ENCODE data around the gene TADA3.

TADA3 gene

DNA sequence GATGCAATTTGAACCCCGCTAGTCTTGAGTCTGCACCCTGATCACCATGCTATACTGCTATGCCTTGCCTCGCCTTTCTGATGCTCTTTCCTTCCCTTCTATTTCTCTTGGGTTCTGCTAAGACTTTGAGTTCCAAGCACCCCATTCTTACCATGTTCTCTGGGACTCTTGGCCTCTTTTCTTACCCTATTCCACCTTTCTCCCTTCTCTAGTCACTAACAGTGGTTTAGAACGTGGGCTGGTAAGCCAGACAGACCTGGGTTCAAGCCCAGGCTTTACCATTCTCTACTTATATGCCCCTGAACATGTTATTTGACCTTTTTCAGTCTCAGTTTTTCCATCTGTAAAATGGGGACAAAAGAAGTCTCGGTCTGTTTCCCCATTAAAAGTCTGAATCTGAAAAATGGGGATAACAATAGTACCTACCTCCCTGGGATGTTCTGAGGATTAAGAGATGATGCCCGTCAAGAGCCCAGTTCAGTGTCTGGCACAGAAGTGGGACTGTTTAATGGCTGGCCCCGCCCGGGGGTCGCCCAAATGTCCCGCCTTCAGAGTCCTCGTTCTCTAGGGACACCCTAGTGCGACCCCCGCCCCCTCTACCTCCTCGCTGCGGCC lies 376 bp downstream of the TADA3 start:
- no peak for DNase-seq (ENCODE audit: insufficient read length)
- TF ChIP-seq TAF1 (IDR thresholded peaks at IDR 0.05; ENCODE audit: borderline replicate concordance, low read depth, low read length) (no peak), POLR2A (IDR thresholded peaks at IDR 0.05; ENCODE audit: low read depth, low read length) (no peak; the same call in none of the 2 replicates), POLR2AphosphoS5 (IDR thresholded peaks at IDR 0.05; ENCODE audit: low read depth, low read length) (no peak)
- no peak for FAIRE-seq

DNA sequence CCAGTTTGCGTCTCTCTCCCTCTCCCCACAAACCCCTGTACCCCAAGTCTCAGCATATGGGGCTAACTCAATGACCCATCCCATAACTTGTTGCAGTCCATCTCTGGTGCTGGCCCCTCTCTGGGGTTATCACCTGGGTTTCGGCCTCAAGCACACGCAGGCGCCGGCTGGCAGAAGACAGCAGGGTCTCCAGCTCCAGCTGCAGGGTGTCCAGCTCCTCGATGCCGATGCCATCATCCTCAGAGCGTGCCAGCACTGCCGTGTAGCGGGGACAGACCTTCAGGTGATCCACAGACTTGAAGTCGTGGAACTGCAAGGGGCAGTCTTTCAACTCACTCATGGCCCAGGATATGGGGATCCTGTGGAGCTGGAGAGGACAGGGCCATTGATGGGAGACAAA lies 1.1 kb downstream of the TADA3 start:
- no peak for TF ChIP-seq TAF1 (IDR thresholded peaks at IDR 0.05; ENCODE audit: borderline replicate concordance, low read depth, low read length)
- TF ChIP-seq POLR2AphosphoS5 (IDR thresholded peaks at IDR 0.05; ENCODE audit: low read depth, low read length) = no peak
- TF ChIP-seq POLR2A (IDR thresholded peaks at IDR 0.05; ENCODE audit: low read depth, low read length) = peak; percentile 16; the same call in 1 of the 2 replicates
- FAIRE-seq (no peak), DNase-seq (ENCODE audit: insufficient read length) (no peak)

DNA sequence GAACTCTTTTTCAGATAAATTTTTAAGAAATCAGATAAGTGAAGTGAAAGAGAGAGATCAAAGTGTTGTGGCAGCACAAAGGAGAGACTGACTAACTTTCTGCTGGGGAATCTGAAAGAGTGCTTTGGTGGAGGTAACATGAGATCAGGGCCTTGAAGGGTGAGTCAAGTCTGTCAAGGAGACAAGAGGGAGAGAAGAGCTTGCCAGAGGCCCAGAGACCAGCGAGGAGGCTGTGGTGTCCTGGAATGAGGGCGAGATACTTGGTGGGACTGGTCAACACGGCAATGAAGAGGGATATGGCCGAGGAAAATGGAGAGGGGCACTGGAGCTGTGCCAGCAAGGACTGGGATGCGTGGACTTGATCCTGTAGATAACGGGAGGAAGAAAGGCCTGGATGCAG lies 4.6 kb downstream of the TADA3 start:
- DNase-seq (ENCODE audit: insufficient read length) = no peak
- no peak for TF ChIP-seq POLR2A (IDR thresholded peaks at IDR 0.05; ENCODE audit: low read depth, low read length)
- no peak for TF ChIP-seq TAF1 (IDR thresholded peaks at IDR 0.05; ENCODE audit: borderline replicate concordance, low read depth, low read length)
- TF ChIP-seq POLR2AphosphoS5 (IDR thresholded peaks at IDR 0.05; ENCODE audit: low read depth, low read length) = no peak
- FAIRE-seq = no peak

DNA sequence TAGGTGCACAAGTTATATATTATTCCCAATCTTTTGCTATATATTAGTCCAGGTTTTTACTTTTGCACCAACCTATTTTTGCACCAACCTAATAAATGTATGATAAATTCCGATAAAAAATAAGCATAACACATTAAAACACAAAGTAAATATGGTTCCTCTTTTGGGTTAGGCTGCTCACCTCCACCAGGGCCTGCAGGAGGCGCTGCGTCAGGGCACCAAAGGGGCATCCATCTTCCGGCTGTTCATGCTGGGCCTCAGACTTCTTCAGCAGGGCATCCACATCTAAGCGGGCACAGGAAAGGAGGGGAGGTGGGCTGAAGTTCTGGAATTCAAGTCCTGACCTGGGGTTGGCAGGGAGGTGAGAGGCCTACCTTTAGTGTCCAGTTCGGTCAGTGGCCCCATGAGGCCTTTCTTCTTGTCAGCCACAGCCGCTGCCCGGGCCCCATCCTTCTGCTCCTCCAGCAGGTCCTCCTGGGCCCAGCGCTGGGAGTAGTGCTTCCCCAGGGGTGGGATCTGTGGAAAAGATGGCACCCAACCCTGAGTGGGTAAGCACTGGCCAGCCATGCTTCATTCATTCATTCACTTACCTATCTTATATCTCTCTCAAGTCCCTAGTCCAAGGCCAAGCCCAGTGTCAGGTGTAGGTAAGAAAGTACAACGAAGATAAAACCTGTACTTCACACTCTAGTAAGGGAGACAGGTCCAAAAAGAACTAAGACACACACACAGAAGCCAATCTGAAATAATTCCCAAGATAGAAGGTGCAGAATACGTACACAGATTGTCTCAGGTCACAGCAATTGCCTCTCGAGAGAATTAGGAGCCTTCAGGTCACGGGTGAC lies 5.2 kb downstream of the TADA3 start:
- no peak for TF ChIP-seq POLR2AphosphoS5 (IDR thresholded peaks at IDR 0.05; ENCODE audit: low read depth, low read length)
- TF ChIP-seq POLR2A (IDR thresholded peaks at IDR 0.05; ENCODE audit: low read depth, low read length) = no peak
- TF ChIP-seq TAF1 (IDR thresholded peaks at IDR 0.05; ENCODE audit: borderline replicate concordance, low read depth, low read length) = no peak
- FAIRE-seq (no peak), DNase-seq (ENCODE audit: insufficient read length) (no peak)

DNA sequence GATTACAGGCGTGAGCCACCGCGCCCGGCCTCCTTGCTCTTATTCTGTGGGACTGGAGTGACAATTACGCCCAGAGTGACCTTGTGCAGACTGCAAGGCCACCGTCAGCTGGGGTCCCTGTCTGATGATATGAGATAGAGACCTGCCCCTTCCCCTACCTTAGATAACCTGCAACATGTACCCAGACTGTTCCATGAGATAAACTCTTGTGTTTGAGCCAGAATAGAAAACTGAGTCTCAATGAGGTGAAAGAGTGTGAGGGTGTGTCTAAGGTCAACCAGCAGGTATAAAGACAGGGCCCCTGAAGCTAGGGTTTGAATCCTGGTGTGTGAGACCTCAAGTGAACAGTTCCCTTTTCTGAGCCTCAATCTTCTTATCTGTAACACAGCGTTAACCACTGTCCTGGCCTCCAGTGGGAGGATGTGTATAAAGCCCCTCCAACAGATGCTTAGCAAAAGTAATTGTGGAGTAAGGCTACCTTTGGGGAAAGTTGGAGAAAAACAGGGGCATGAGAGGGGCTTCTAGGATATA lies 6.0 kb downstream of the TADA3 start:
- no peak for DNase-seq (ENCODE audit: insufficient read length)
- FAIRE-seq = no peak

DNA sequence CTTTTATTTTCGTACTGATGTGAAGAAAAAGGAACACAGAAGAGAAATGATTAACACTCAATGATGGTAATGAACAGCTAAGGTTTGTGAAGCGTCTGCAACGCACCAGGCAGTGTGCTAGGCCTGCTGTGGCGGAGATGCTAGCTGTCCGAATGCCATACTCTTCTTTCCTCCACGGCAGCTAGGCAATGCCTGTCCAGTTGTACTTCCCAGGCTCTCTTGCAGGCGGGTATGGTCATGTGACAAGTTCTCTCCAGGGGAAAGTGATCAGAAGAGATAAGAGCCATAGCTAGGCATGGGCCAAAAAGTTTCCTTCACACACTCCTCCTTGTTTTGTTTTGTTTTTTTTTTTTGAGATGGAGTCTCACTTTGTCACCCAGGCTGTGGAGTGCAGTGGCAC lies 6.7 kb downstream of the TADA3 start:
- FAIRE-seq (no peak), DNase-seq (ENCODE audit: insufficient read length) (no peak)
- no peak for TF ChIP-seq POLR2AphosphoS5 (IDR thresholded peaks at IDR 0.05; ENCODE audit: low read depth, low read length)
- no peak for TF ChIP-seq TAF1 (IDR thresholded peaks at IDR 0.05; ENCODE audit: borderline replicate concordance, low read depth, low read length)
- TF ChIP-seq POLR2A (IDR thresholded peaks at IDR 0.05; ENCODE audit: low read depth, low read length) = no peak

More for the DNA sequence above, 6.0 kb downstream of the TADA3 start:
- TF ChIP-seq POLR2A (IDR thresholded peaks at IDR 0.05; ENCODE audit: low read depth, low read length) (no peak), TAF1 (IDR thresholded peaks at IDR 0.05; ENCODE audit: borderline replicate concordance, low read depth, low read length) (no peak), POLR2AphosphoS5 (IDR thresholded peaks at IDR 0.05; ENCODE audit: low read depth, low read length) (no peak)

DNA sequence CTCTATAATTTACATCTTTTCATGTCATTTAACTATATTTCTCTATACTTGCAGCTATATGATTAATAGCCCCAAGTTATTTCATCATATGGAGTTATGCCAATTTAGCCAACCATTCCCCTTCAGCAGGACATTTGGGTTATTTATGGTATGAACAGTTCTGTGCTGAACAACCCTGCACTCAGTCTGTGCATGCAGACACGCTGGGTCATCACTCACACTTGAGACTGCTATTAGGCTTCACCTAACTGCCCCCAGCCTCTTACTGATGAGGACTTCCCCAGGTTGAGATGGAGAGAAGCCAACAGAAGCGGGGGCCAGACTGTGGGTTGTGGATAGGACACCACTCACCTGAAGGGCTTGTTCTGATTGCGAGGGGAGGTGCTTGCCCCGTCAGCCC lies 7.3 kb downstream of the TADA3 start:
- DNase-seq (ENCODE audit: insufficient read length) = no peak
- FAIRE-seq = no peak
- TF ChIP-seq POLR2AphosphoS5 (IDR thresholded peaks at IDR 0.05; ENCODE audit: low read depth, low read length) = no peak
- TF ChIP-seq TAF1 (IDR thresholded peaks at IDR 0.05; ENCODE audit: borderline replicate concordance, low read depth, low read length) = no peak
- no peak for TF ChIP-seq POLR2A (IDR thresholded peaks at IDR 0.05; ENCODE audit: low read depth, low read length)

DNA sequence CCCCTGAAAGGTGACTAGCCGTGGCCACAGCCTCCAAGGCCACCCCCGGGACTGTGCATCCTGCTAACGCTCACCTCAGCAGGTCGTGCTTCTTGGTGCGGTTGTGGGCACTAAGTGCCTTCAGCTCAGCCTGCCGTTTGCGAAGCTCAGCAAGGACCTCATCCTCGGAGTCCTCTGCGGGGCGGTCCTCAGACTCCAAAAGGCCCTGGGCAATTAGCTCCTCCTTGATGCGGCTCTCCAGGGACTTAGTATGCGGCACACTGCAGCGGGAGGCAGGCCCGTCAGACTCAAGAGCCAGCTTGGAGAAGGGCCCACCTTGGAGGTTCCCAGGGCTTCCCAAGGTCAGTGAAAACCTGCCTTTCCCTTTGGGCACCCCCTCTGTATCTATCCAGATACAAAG lies 8.3 kb downstream of the TADA3 start:
- no peak for DNase-seq (ENCODE audit: insufficient read length)
- FAIRE-seq = no peak

DNA sequence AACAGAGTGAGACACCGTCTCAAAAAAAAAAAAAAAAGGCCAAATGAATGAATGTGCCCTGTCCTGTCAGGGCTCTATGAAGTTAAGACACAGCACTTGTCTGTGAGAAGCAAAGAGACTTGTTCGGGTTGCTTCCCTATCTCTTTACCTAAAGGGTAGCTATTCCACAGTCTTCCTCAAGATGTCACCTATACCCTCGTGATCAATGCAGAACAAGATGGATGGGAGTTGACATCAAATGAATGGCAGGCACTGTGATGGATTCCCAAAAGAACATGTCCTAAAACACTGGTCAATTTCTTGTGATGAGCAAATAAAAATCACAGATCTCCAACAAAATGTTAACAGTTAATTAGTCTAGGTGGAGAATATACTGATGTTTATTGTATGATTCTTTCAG lies 9.5 kb downstream of the TADA3 start:
- FAIRE-seq (no peak), DNase-seq (ENCODE audit: insufficient read length) (no peak)
- TF ChIP-seq POLR2A (IDR thresholded peaks at IDR 0.05; ENCODE audit: low read depth, low read length) = no peak
- no peak for TF ChIP-seq POLR2AphosphoS5 (IDR thresholded peaks at IDR 0.05; ENCODE audit: low read depth, low read length)
- TF ChIP-seq TAF1 (IDR thresholded peaks at IDR 0.05; ENCODE audit: borderline replicate concordance, low read depth, low read length) = no peak

More for the DNA sequence above, 8.3 kb downstream of the TADA3 start:
- TF ChIP-seq TAF1 (IDR thresholded peaks at IDR 0.05; ENCODE audit: borderline replicate concordance, low read depth, low read length) (no peak), POLR2A (IDR thresholded peaks at IDR 0.05; ENCODE audit: low read depth, low read length) (no peak), POLR2AphosphoS5 (IDR thresholded peaks at IDR 0.05; ENCODE audit: low read depth, low read length) (no peak)

DNA sequence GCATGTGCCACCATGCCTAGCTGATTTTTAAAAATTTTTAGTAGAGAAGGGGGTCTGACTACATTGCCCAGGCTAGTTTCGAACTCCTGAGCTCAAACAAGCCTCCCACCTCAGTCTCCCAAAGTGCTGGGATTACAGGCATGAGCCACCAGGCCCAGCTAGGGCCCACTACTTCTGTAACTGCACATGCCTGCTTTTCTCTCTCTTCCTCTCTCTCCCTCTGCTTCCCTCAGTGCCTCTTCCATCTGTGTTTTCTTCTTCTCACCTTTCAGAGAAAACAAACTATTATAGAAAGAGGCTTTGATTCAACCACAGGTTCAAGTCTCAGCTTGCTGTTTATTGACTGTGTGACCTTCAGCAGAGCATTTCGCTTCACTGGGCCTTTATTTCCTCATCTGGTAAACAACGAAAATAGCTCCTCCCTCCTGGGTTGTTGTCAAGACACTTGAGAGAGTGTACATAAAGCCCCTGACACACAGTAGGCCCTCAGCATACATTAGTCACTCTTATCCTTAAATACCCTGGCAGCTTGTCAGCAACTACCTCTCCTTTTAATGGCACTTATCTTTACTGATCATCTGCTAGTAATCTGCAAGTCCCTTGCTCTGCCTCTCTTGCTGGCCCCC lies 10.2 kb downstream of the TADA3 start:
- no peak for FAIRE-seq
- no peak for TF ChIP-seq POLR2AphosphoS5 (IDR thresholded peaks at IDR 0.05; ENCODE audit: low read depth, low read length)
- no peak for TF ChIP-seq POLR2A (IDR thresholded peaks at IDR 0.05; ENCODE audit: low read depth, low read length)
- TF ChIP-seq TAF1 (IDR thresholded peaks at IDR 0.05; ENCODE audit: borderline replicate concordance, low read depth, low read length) = no peak
- DNase-seq (ENCODE audit: insufficient read length) = no peak

DNA sequence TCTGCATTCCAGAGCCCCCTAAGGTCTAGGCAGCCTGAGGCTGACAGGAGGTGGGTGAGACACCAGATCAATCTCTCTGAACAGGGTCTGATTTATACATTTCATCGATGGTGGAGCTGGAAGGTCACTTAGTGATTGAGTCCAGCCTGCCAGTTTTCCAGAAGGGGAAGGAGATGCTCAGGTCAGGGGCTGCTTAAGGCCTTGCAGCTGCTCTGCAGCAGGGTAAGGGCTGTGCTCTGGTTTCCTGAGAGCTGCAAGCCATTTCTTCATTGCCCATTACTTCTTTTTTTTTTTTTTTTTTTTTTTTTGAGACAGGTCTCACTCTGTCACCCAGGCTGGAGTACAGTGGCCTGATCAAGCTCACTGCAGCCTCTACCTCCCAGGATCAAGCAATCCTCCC lies 10.7 kb downstream of the TADA3 start:
- FAIRE-seq (no peak), DNase-seq (ENCODE audit: insufficient read length) (no peak)
- TF ChIP-seq POLR2A (IDR thresholded peaks at IDR 0.05; ENCODE audit: low read depth, low read length) (no peak), TAF1 (IDR thresholded peaks at IDR 0.05; ENCODE audit: borderline replicate concordance, low read depth, low read length) (no peak), POLR2AphosphoS5 (IDR thresholded peaks at IDR 0.05; ENCODE audit: low read depth, low read length) (no peak)
